IMR-90 (cell line): ENCODE data around the gene TEX48.

Experiments
- BHLHE40 ChIP-seq: fragments of 150-350 bp; IDR thresholded peaks from 2 replicates; pipeline ENCODE4 v1.6.1; 2016; ENCODE audit warnings: mild to moderate bottlenecking, low read depth, low read length
- CEBPB ChIP-seq: IDR thresholded peaks from 2 replicates; pipeline ENCODE4 v1.6.1; 2012; ENCODE audit warnings: low read depth, low read length, improper control_type of control experiment
- CHD1 ChIP-seq: IDR thresholded peaks from 2 replicates; pipeline ENCODE4 v1.6.1; 2012; ENCODE audit warnings: low read depth, low read length, improper control_type of control experiment
- MAFK ChIP-seq: IDR thresholded peaks from 2 replicates; pipeline ENCODE4 v1.6.1; 2012; ENCODE audit warnings: low read depth, low read length, improper control_type of control experiment
- MXI1 ChIP-seq: IDR thresholded peaks from 2 replicates; pipeline ENCODE4 v1.6.1; 2012; ENCODE audit warnings: low read depth, mild to moderate bottlenecking, low read length, moderate library complexity, borderline replicate concordance
- POLR2A ChIP-seq: IDR thresholded peaks from 2 replicates; pipeline ENCODE4 v1.6.1; 2012; ENCODE audit warnings: mild to moderate bottlenecking, low read depth, low read length
- RAD21 ChIP-seq: IDR thresholded peaks from 2 replicates; pipeline ENCODE4 v1.6.1; 2012; ENCODE audit warnings: low read length, improper control_type of control experiment
- TF ChIP-seq, protein P1 (sequence below): fragments of 150-350 bp; IDR thresholded peaks from 2 replicates; pipeline ENCODE4 v1.6.1; 2017; ENCODE audit warnings: mild to moderate bottlenecking, antibody characterized with exemption, low read length, low read depth
- TF ChIP-seq, protein P2 (sequence below): conservative IDR thresholded peaks from 2 replicates; pipeline ENCODE4 v1.5.1; 2012; ENCODE audit warnings: mild to moderate bottlenecking, low read depth, low read length, improper control_type of control experiment

DNA sequence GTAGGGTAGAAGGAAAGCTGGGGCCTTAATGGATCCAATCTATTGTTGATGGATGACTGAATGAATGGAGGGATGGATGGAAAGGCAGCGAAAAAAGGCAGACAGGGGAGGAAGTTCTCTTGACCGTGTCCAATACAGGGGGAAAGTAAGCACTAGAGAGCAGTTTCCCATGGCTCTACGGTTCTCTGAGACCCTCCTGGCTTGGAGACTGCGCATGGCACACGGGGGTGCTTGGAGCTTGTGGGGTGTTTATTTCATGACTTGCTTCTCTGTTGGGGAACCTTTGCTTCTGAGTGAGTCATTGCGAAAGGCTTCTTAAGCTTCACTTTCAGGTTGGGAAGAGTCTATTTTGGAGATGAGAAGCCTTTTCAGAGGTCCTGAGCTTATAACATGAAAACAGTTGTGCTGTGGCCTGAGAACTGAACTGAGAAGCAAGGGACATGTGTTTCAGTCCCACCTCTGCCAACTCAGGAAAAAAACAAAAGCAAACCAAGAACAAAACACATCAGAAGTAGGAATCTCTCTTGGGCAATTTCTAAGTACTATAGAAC lies 12.8 kb upstream of the TEX48 start:
- TF ChIP-seq POLR2A (no peak), MAFK (no peak), CEBPB (peak; percentile 52; the same call in 1 of the 2 replicates), BHLHE40 (no peak), CHD1 (no peak), MXI1 (no peak), RAD21 (no peak)
- TF ChIP-seq, protein P1, sequence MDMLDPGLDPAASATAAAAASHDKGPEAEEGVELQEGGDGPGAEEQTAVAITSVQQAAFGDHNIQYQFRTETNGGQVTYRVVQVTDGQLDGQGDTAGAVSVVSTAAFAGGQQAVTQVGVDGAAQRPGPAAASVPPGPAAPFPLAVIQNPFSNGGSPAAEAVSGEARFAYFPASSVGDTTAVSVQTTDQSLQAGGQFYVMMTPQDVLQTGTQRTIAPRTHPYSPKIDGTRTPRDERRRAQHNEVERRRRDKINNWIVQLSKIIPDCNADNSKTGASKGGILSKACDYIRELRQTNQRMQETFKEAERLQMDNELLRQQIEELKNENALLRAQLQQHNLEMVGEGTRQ: no peak
- TF ChIP-seq, protein P2, sequence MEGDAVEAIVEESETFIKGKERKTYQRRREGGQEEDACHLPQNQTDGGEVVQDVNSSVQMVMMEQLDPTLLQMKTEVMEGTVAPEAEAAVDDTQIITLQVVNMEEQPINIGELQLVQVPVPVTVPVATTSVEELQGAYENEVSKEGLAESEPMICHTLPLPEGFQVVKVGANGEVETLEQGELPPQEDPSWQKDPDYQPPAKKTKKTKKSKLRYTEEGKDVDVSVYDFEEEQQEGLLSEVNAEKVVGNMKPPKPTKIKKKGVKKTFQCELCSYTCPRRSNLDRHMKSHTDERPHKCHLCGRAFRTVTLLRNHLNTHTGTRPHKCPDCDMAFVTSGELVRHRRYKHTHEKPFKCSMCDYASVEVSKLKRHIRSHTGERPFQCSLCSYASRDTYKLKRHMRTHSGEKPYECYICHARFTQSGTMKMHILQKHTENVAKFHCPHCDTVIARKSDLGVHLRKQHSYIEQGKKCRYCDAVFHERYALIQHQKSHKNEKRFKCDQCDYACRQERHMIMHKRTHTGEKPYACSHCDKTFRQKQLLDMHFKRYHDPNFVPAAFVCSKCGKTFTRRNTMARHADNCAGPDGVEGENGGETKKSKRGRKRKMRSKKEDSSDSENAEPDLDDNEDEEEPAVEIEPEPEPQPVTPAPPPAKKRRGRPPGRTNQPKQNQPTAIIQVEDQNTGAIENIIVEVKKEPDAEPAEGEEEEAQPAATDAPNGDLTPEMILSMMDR: no peak
